GM12873 (cell line): ENCODE results near the gene PMEPA1.

Experiments used
- CTCF ChIP-seq: IDR thresholded peaks from 2 replicates; pipeline ENCODE4 v1.5.1; 2012; ENCODE audit warnings: low read depth, mild to moderate bottlenecking, moderate library complexity, low read length, control low read depth; ENCODE audit not compliant: insufficient read depth; ENCODE audit errors: missing control alignments

The PMEPA1 gene

GRCh38 chr20:57709823-57710799 lies at the start of gene PMEPA1:
Gene PMEPA1 (minus strand): TSS chr20:57710015. CDS start chr20:57709582, 433 bp downstream.
- TF ChIP-seq CTCF, result no peak

GRCh38 chr20:57757767-57758166 lies 48.0 kb upstream of the PMEPA1 start:
- no peak for TF ChIP-seq CTCF

GRCh38 chr20:57756921-57757320 lies 47.1 kb upstream of the PMEPA1 start:
- TF ChIP-seq CTCF, result no peak

- TF ChIP-seq CTCF, result no peak
These were observed 46.4 kb upstream of the PMEPA1 start for GRCh38 chr20:57756213-57756612.

- TF ChIP-seq CTCF, result no peak
These were observed 45.8 kb upstream of the PMEPA1 start for GRCh38 chr20:57755609-57756008.

- no peak for TF ChIP-seq CTCF
These were observed 44.4 kb upstream of the PMEPA1 start for GRCh38 chr20:57754190-57754589.

GRCh38 chr20:57753332-57754164 lies 43.7 kb upstream of the PMEPA1 start:
- TF ChIP-seq CTCF, result no peak
